Measurements from ENCODE around the gene RAB43.

Gene RAB43

GRCh38 chr3:129132097-129132866 is 10.7 kb upstream of the RAB43 start:
- H3K4me3 ChIP-seq (ENCODE audit: severe bottlenecking) = no peak overlapping the region
- TF ChIP-seq, protein P1, sequence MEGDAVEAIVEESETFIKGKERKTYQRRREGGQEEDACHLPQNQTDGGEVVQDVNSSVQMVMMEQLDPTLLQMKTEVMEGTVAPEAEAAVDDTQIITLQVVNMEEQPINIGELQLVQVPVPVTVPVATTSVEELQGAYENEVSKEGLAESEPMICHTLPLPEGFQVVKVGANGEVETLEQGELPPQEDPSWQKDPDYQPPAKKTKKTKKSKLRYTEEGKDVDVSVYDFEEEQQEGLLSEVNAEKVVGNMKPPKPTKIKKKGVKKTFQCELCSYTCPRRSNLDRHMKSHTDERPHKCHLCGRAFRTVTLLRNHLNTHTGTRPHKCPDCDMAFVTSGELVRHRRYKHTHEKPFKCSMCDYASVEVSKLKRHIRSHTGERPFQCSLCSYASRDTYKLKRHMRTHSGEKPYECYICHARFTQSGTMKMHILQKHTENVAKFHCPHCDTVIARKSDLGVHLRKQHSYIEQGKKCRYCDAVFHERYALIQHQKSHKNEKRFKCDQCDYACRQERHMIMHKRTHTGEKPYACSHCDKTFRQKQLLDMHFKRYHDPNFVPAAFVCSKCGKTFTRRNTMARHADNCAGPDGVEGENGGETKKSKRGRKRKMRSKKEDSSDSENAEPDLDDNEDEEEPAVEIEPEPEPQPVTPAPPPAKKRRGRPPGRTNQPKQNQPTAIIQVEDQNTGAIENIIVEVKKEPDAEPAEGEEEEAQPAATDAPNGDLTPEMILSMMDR (IDR thresholded peaks at IDR 0.05; ENCODE audit: poor library complexity, severe bottlenecking) = no peak
- no peaks in the 10 kb centered on the region for H3K9me3 ChIP-seq (ENCODE audit: severe bottlenecking)
- no peak for DNase-seq (ENCODE audit: low spot score)
- H3K27ac ChIP-seq (ENCODE audit: poor library complexity, severe bottlenecking) = no peak overlapping the region
- H3K27me3 ChIP-seq (ENCODE audit: insufficient read depth, poor library complexity, severe bottlenecking) = no peaks in the 10 kb centered on the region
- H3K36me3 ChIP-seq (ENCODE audit: low read depth) = peaks cover 72% of the 10 kb centered on the region
- no peak for ATAC-seq (ENCODE audit: low read depth)
- H3K4me1 ChIP-seq (ENCODE audit: insufficient read depth, poor library complexity, severe bottlenecking) = no peaks in the 10 kb centered on the region

- peaks cover 67% of the 10 kb centered on the region for H3K36me3 ChIP-seq (ENCODE audit: low read depth)
- DNase-seq (ENCODE audit: low spot score) = no peak
- no peak overlapping the region for H3K27ac ChIP-seq (ENCODE audit: poor library complexity, severe bottlenecking)
- H3K9me3 ChIP-seq (ENCODE audit: severe bottlenecking) = no peaks in the 10 kb centered on the region
- TF ChIP-seq, protein P1 (IDR thresholded peaks at IDR 0.05; ENCODE audit: poor library complexity, severe bottlenecking) = no peak
- no peak overlapping the region for H3K4me3 ChIP-seq (ENCODE audit: severe bottlenecking)
- no peak for ATAC-seq (ENCODE audit: low read depth)
- no peaks in the 10 kb centered on the region for H3K27me3 ChIP-seq (ENCODE audit: insufficient read depth, poor library complexity, severe bottlenecking)
- no peaks in the 10 kb centered on the region for H3K4me1 ChIP-seq (ENCODE audit: insufficient read depth, poor library complexity, severe bottlenecking)
Measured at GRCh38 chr3:129131465-129132088, 10.0 kb upstream of the RAB43 start.

DNA sequence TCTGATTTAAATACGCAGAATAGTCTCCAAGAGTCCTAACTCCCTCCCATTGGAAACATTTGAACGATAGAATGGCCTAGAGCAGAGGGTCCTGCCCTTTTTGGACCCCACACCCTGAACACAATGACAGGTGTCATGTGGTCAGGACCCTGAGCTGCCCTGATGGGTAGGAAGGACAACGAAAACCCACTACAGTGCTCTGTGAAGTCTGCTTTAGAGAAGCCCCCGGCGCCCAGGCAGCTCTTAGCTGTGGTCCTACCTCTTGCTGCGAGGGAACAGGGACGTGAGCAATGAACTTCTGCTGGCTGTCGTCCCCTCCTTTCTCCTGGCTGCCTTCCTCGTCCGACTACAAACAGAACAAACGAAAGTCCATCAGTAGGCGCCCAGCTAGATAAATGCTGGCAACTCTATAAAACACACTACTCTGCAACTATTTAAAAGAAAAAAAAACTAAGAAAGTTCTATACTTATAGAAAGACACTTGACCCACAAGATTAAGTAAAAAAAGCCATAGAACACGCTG is 8.7 kb upstream of the RAB43 start:
- Histone ChIP-seq H3K9me3 (ENCODE audit: severe bottlenecking) (no peaks in the 10 kb centered on the region), H3K4me3 (ENCODE audit: severe bottlenecking) (no peak overlapping the region), H3K27me3 (ENCODE audit: insufficient read depth, poor library complexity, severe bottlenecking) (no peaks in the 10 kb centered on the region), H3K4me1 (ENCODE audit: insufficient read depth, poor library complexity, severe bottlenecking) (no peaks in the 10 kb centered on the region), H3K36me3 (ENCODE audit: low read depth) (peaks cover 59% of the 10 kb centered on the region), H3K27ac (ENCODE audit: poor library complexity, severe bottlenecking) (no peak overlapping the region)
- ATAC-seq (ENCODE audit: low read depth) (no peak), DNase-seq (ENCODE audit: low spot score) (no peak)
- TF ChIP-seq, protein P1 (IDR thresholded peaks at IDR 0.05; ENCODE audit: poor library complexity, severe bottlenecking) = no peak

GRCh38 chr3:129128357-129129155 is 7.0 kb upstream of the RAB43 start:
- H3K27ac ChIP-seq (ENCODE audit: poor library complexity, severe bottlenecking) = no peak overlapping the region
- H3K4me3 ChIP-seq (ENCODE audit: severe bottlenecking) = no peak overlapping the region
- ATAC-seq (ENCODE audit: low read depth) (no peak), DNase-seq (ENCODE audit: low spot score) (no peak)
- TF ChIP-seq, protein P1 (IDR thresholded peaks at IDR 0.05; ENCODE audit: poor library complexity, severe bottlenecking) = no peak
- H3K36me3 ChIP-seq (ENCODE audit: low read depth) = peaks cover 42% of the 10 kb centered on the region
- H3K4me1 ChIP-seq (ENCODE audit: insufficient read depth, poor library complexity, severe bottlenecking) = no peaks in the 10 kb centered on the region
- no peaks in the 10 kb centered on the region for H3K9me3 ChIP-seq (ENCODE audit: severe bottlenecking)
- H3K27me3 ChIP-seq (ENCODE audit: insufficient read depth, poor library complexity, severe bottlenecking) = no peaks in the 10 kb centered on the region
